Right ventricle myocardium superior (tissue), 1 donor: ENCODE data around the gene NTNG2. TPM values are rescaled to one million over a fixed set of nuclear protein-coding genes. Genes with fewer than 3 reads are reported as not detected.

Experiments
- ATAC-seq: fragments of 200-7000 bp; cut with Tn5 transposase; one replicate; pipeline ENCODE4 v1.9.1; 2020; ENCODE audit warnings: mild to moderate bottlenecking; ENCODE audit not compliant: poor library complexity
- DNase-seq: peaks from one replicate; pipeline ENCODE4 v3.0.0-alpha.2; 2020
- intact Hi-C: fragments of 100-400 bp; cut with DNase I; formaldehyde crosslinking; loops from one replicate; pipeline ENCODE4 v1.11.2; 2022
- total RNA-seq: library from RNA; stranded (reverse); fragmentation: NEBNext Ultra II Directional; extraction: Animal tissue kit (Norgen Biotek cat#: 25700); gene quantifications from one replicate; pipeline ENCODE4 v1.2.1, GENCODE V29; 2021
- donor health status: DM: no; HTN: yes; CAD: no; lungs with severe emphysema.

The NTNG2 gene
- total RNA-seq, 1 donor from 2014 or later: 1.8 TPM

- no peak for ATAC-seq
- intact Hi-C loops: no loop called here
- DNase-seq: no peak
Measured at GRCh38 chr9:132144708-132145365, 17.0 kb upstream of the NTNG2 start.

- intact Hi-C loops: no loop called here
- DNase-seq: no peak
- ATAC-seq: peak; percentile 62
Measured at GRCh38 chr9:132146039-132146438, 15.8 kb upstream of the NTNG2 start.

- no peak for DNase-seq
- intact Hi-C loops: no loop called here
- ATAC-seq: no peak
Measured at GRCh38 chr9:132146575-132146974, 15.3 kb upstream of the NTNG2 start.

GRCh38 chr9:132147331-132147730 is 14.5 kb upstream of the NTNG2 start:
- no peak for ATAC-seq
- intact Hi-C loops: no loop called here
- no peak for DNase-seq

GRCh38 chr9:132147839-132148238 is 14.0 kb upstream of the NTNG2 start:
- DNase-seq: no peak

GRCh38 chr9:132150256-132150655 is 11.6 kb upstream of the NTNG2 start:
- ATAC-seq: peak; percentile 43
- no peak for DNase-seq
- intact Hi-C loops: no loop called here

More at GRCh38 chr9:132147839-132148238, 14.0 kb upstream of the NTNG2 start:
- no peak for ATAC-seq
- intact Hi-C loops: no loop called here

GRCh38 chr9:132151118-132151517 is 10.7 kb upstream of the NTNG2 start:
- no peak for ATAC-seq
- DNase-seq: no peak
- intact Hi-C loops: no loop called here

- no peak for DNase-seq
- intact Hi-C loops: no loop called here
- ATAC-seq: no peak
Measured at GRCh38 chr9:132152231-132152630, 9.6 kb upstream of the NTNG2 start.

- no peak for DNase-seq
- intact Hi-C loops: no loop called here
- ATAC-seq: no peak
Measured at GRCh38 chr9:132154863-132155567, 6.8 kb upstream of the NTNG2 start.

GRCh38 chr9:132155568-132155895 is 6.3 kb upstream of the NTNG2 start:
- DNase-seq (no peak), ATAC-seq (no peak)
- intact Hi-C loops: no loop called here

- no peak for DNase-seq
- intact Hi-C loops: no loop called here
- ATAC-seq: no peak
Measured at GRCh38 chr9:132156262-132156661, 5.6 kb upstream of the NTNG2 start.

- ATAC-seq (no peak), DNase-seq (no peak)
- intact Hi-C loops: no loop called here
Measured at GRCh38 chr9:132157347-132158116, 4.3 kb upstream of the NTNG2 start.

GRCh38 chr9:132160802-132161742 is 786 bp upstream of the NTNG2 start:
- intact Hi-C loops: no loop called here
- no peak for ATAC-seq
- no peak for DNase-seq

- intact Hi-C loops: no loop called here
- peak; percentile 21 for ATAC-seq
- DNase-seq: no peak
Measured at GRCh38 chr9:132162764-132163456, 1.1 kb downstream of the NTNG2 start.

- intact Hi-C loops: no loop called here
- no peak for DNase-seq
Measured at GRCh38 chr9:132163457-132163875, 1.6 kb downstream of the NTNG2 start.

GRCh38 chr9:132163876-132164603 is 2.2 kb downstream of the NTNG2 start:
- no peak for DNase-seq
- intact Hi-C loops: no loop called here
- peak; percentile 25 for ATAC-seq

More at GRCh38 chr9:132163457-132163875, 1.6 kb downstream of the NTNG2 start:
- peak; percentile 25 for ATAC-seq

GRCh38 chr9:132164604-132165362 is 2.9 kb downstream of the NTNG2 start:
- intact Hi-C loops: no loop called here
- ATAC-seq (peak; percentile 64), DNase-seq (no peak)
